Bronchial epithelial cell (primary cell): Measurements from ENCODE around the gene APCDD1L. TPM values are rescaled to one million over a fixed set of nuclear protein-coding genes. Genes with fewer than 3 reads are reported as not detected.

ENCODE experiments used
- DNase-seq: peaks from one replicate; pipeline ENCODE4 v3.0.0-alpha.2; 2010; ENCODE audit warnings: low read depth
- FAIRE-seq: peaks from 2 replicates; lab custom pipeline; 2011; peaks lifted over from hg19 to GRCh38; lab: Jason Lieb, UNC
- H3K27me3 ChIP-seq: 2 replicates; pipeline ENCODE4 v1.5.1; 2011; ENCODE audit warnings: low read length; ENCODE audit not compliant: control insufficient read depth, insufficient read depth
- H3K36me3 ChIP-seq: 2 replicates; pipeline ENCODE4 v1.5.1; 2011; ENCODE audit warnings: low read length; ENCODE audit not compliant: control insufficient read depth, insufficient read depth
- H3K4me3 ChIP-seq: 2 replicates; pipeline ENCODE4 v1.5.1; 2011; ENCODE audit warnings: mild to moderate bottlenecking, low read depth, low read length, control low read depth
- total RNA-seq: library from RNA; depleted of rRNA; stranded (reverse); fragments of >200 nt; gene quantifications from 2 replicates; pipeline ENCODE4 v1.2.1, GENCODE V29; 2014
- TF ChIP-seq, protein P1 (sequence below): IDR thresholded peaks from 2 replicates; pipeline ENCODE4 v1.5.1; 2011; ENCODE audit warnings: mild to moderate bottlenecking, moderate library complexity, low read length, control low read depth, inconsistent platforms; ENCODE audit not compliant: insufficient read depth, severe bottlenecking

Gene APCDD1L
- total RNA-seq, 1 donor from 2014 or later, result under 0.01 TPM

DNA sequence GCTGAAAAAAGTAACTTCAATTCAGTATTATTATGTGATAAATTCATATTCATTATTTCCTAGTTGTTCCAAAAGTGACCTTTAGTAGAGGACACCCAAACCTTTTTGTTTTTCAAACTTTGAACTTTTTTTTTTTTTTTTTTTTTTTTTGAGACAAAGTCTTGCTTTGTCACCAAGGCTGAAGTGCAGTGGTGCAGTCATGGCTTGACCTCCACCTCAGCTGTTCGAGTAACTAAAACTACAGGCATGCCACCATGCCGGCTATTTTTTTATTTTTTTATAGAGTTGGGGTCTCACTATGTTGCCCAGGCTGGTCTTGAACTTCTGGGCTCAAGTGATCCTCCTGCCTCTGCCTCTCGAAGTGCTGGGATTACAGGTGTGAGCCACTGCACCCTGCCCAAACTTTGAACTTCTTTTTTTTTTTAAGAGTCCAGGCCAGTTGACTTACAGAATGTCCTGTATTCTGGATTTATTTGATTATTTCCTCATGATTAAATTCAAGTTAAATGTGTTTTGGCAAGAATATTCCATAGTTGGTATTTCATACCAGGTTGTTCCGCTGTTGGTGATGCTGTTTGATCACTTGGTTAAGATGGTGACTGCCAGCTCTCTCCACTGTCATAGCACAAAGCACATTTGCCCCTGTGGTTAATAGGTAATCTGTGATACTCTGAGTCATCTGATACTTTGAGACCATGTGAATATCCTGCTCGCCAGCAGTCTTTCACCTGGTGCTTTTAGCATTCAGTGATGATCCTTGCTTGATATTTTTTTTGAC, 78.1 kb downstream of the APCDD1L start:
- Histone ChIP-seq H3K27me3 (no peaks in the 10 kb centered on the region), H3K36me3 (peaks cover 7% of the 10 kb centered on the region), H3K4me3 (no peak overlapping the region)
- FAIRE-seq, result no peak
- TF ChIP-seq, protein P1, sequence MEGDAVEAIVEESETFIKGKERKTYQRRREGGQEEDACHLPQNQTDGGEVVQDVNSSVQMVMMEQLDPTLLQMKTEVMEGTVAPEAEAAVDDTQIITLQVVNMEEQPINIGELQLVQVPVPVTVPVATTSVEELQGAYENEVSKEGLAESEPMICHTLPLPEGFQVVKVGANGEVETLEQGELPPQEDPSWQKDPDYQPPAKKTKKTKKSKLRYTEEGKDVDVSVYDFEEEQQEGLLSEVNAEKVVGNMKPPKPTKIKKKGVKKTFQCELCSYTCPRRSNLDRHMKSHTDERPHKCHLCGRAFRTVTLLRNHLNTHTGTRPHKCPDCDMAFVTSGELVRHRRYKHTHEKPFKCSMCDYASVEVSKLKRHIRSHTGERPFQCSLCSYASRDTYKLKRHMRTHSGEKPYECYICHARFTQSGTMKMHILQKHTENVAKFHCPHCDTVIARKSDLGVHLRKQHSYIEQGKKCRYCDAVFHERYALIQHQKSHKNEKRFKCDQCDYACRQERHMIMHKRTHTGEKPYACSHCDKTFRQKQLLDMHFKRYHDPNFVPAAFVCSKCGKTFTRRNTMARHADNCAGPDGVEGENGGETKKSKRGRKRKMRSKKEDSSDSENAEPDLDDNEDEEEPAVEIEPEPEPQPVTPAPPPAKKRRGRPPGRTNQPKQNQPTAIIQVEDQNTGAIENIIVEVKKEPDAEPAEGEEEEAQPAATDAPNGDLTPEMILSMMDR, result no peak
- peak; percentile 26 for DNase-seq

DNA sequence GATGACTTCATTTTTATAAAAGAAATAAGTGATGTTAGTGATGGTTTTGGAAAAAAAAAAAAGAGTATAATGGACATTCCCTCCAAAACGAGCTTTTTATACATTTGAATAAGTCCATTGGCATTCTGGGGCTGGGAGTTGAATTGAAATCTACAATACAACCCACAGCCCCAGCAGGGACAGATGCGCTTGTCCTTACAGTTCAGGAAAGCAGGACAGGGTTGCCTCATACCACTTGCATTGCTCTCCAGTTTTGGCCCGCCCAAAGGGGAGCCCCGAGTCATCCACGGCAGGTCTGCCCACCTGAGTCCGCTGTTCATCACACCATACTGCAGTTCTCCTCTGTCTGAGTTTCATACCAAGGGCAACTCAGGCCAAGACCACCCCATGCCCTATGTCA, 80.0 kb downstream of the APCDD1L start:
- no peak for FAIRE-seq
- no peak for DNase-seq
- H3K27me3 ChIP-seq, result no peaks in the 10 kb centered on the region
- H3K36me3 ChIP-seq, result peaks cover 8% of the 10 kb centered on the region
- TF ChIP-seq, protein P1, result no peak
- no peak overlapping the region for H3K4me3 ChIP-seq

DNA sequence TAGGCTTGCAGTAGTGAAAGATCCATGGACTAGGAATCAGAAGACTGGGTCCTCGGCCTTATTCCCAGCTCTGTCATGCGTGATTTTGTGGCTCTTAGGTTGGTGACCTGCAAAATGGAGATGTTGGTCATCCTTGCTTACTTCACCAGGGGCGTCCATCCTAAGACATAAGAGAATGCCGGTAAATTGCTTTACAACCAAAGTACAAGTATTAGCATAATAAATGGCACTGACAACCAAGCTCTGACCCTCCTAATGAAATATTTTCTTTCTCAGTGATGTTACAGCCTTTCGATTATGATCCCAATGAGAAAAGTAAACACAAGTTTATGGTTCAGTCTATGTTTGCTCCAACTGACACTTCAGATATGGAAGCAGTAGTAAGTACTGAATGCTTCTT, 80.9 kb downstream of the APCDD1L start:
- Histone ChIP-seq H3K36me3 (peaks cover 7% of the 10 kb centered on the region), H3K4me3 (no peak overlapping the region), H3K27me3 (no peaks in the 10 kb centered on the region)
- TF ChIP-seq, protein P1, result no peak
- DNase-seq (no peak), FAIRE-seq (no peak)

DNA sequence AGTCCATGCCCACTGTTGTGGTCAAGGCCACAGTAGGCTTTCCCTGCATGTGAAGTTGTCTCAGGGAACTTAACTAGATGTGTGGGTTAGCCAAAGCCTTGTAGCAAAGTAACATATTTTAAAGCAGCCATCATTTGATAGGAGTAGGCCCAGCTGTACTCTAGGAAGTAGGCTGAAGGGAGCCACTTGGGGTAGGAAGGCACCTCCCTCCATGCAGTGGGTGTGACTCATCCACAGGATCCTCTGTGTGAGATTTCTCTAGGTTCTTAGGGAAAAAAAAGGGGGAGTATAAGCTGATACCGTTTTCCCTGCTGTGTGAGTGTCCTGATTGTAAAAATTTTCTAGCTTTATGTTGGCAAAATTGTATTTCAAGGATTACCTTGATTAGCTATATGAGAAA, 81.4 kb downstream of the APCDD1L start:
- H3K27me3 ChIP-seq, result no peaks in the 10 kb centered on the region
- FAIRE-seq, result no peak
- H3K4me3 ChIP-seq, result no peak overlapping the region
- TF ChIP-seq, protein P1, result no peak
- peak; percentile 59 for DNase-seq
- peaks cover 7% of the 10 kb centered on the region for H3K36me3 ChIP-seq

DNA sequence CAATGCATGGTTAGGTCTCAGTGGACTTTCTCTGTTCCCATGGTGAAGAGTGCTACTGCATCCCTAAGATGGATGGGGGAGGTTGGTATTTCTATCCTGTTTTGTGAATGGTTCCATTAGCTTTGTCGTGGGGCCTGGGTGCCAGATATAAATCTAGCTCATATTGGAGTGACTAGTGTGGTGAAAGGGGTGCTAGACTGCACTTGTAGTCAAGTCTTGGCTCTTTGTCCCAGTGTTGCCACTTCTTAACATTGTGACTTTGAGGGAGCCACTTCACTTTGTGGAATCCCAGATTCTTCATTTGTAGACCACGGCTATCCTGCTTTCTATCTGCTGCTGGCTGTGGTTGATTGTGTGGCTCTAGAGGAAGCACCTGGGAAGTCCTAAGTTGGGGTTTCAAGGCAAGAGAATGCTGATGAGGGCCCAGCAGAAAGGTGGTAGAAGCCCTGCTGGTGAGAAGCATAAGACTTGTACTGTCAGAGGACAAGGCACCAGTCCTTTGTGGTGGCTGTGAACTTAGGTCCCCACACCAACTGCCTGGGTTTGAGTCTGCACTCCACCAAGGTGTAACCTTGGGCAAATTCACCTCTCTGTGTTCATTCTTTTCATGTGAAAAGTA, 82.1 kb downstream of the APCDD1L start:
- Histone ChIP-seq H3K27me3 (no peaks in the 10 kb centered on the region), H3K4me3 (no peak overlapping the region), H3K36me3 (peaks cover 7% of the 10 kb centered on the region)
- DNase-seq (no peak), FAIRE-seq (no peak)
- TF ChIP-seq, protein P1, result no peak
